Gastrocnemius medialis (tissue), 4 donors: ENCODE results near the gene ENGASE.

ENCODE experiments used
- CTCF ChIP-seq, 5 experiments: fragments of 450-650 bp in 3 of 5; fragments of 200-600 bp in 2 of 5; sonication (generic) in 2 of 5; IDR thresholded peaks in 4 of 5; conservative IDR thresholded peaks in 1 of 5; 1 replicate in 4 of 5; 2 replicates in 1 of 5; pipeline ENCODE4 v1.5.1; 2016 to 2019; ENCODE audit warnings: antibody characterized with exemption in 5 of 5, mild to moderate bottlenecking in 3 of 5, moderate library complexity in 3 of 5
- POLR2A ChIP-seq, 2 donors: fragments of 450-650 bp; IDR thresholded peaks; one replicate each; pipeline ENCODE4 v1.6.1; 2017; ENCODE audit warnings: antibody characterized with exemption in 2 of 2, mild to moderate bottlenecking in 2 of 2, moderate library complexity in 2 of 2

GRCh38 chr17:79041041-79041570 lies 33.5 kb upstream of the ENGASE start:
- TF ChIP-seq CTCF (IDR thresholded peaks at IDR 0.05 in 4 of 5, conservative IDR thresholded peaks at IDR 0.05 in 1 of 5) (no peak), POLR2A (IDR thresholded peaks at IDR 0.05) (no peak)
